ENCODE data around the gene PBX1. TPM values are rescaled to one million over a fixed set of nuclear protein-coding genes. Genes with fewer than 3 reads are reported as not detected.

PBX1 gene
- polyA plus RNA-seq, 3 donors: 0.07 TPM; not detected in 2

GRCh38 chr1:164692420-164692819 is 133.4 kb downstream of the PBX1 start:
- Histone ChIP-seq H4K20me1 (ENCODE audit: insufficient read depth, low read length) (no peaks in the 10 kb centered on the region), H3K9me3 (replicated peaks in 1 of 2; ENCODE audit: control insufficient read depth in 1 of 2, insufficient read depth in 1 of 2, low read length in 2 of 2) (no peaks in the 10 kb centered on the region), H3K4me2 (replicated peaks; ENCODE audit: extremely low read depth, low read length, poor library complexity, severe bottlenecking) (no peak overlapping the region), H3K9ac (ENCODE audit: insufficient read depth, low read length, poor library complexity, severe bottlenecking) (no peak overlapping the region), H3K27me3 (ENCODE audit: control insufficient read depth in 2 of 2, insufficient read depth in 2 of 2, low read length in 2 of 2) (no peaks in the 10 kb centered on the region), H3K4me3 (replicated peaks in 1 of 3; ENCODE audit: low read depth in 2 of 3, low read length in 3 of 3) (no peak overlapping the region), H3K36me3 (replicated peaks in 1 of 2; ENCODE audit: control insufficient read depth in 1 of 2, insufficient read depth in 2 of 2, low read length in 2 of 2) (no peaks in the 10 kb centered on the region), H3K4me1 (ENCODE audit: control insufficient read depth in 1 of 2, insufficient read depth in 2 of 2, low read length in 2 of 2) (peaks cover 6 to 14% of the 10 kb centered on the region in 2 donors), H2AFZ (ENCODE audit: insufficient read depth, low read depth, low read length, poor library complexity, severe bottlenecking) (no peak overlapping the region), H3K27ac (ENCODE audit: low read depth in 1 of 2, low read length in 2 of 2) (no peak overlapping the region), H3K79me2 (ENCODE audit: insufficient read depth, low read length) (no peaks in the 10 kb centered on the region)
- 100% methylated on average over 1 of the region's 2 CpGs for WGBS (ENCODE audit: insufficient coverage)
- Mint-ChIP-seq H3K36me3 (no peaks in the 10 kb centered on the region), H3K27ac (no peak overlapping the region), H3K4me3 (no peak overlapping the region), H3K4me1 (no peaks in the 10 kb centered on the region), H3K9me3 (no peaks in the 10 kb centered on the region), H3K27me3 (ENCODE audit: low read depth in 3 of 3) (peaks cover 3 to 6% (median 5%) of the 10 kb centered on the region in 3 donors)
- intact Hi-C loops (cut with micrococcal nuclease): no loop called here
- TF ChIP-seq CTCF (IDR thresholded peaks at IDR 0.05): no peak
- no peak for DNase-seq

- Histone ChIP-seq H2AFZ (ENCODE audit: insufficient read depth, low read depth, low read length, poor library complexity, severe bottlenecking) (no peak overlapping the region), H3K9me3 (replicated peaks in 1 of 2; ENCODE audit: control insufficient read depth in 1 of 2, insufficient read depth in 1 of 2, low read length in 2 of 2) (no peaks in the 10 kb centered on the region), H4K20me1 (ENCODE audit: insufficient read depth, low read length) (no peaks in the 10 kb centered on the region), H3K27me3 (ENCODE audit: control insufficient read depth in 2 of 2, insufficient read depth in 2 of 2, low read length in 2 of 2) (peaks cover 2 to 9% of the 10 kb centered on the region in 2 donors), H3K36me3 (replicated peaks in 1 of 2; ENCODE audit: control insufficient read depth in 1 of 2, insufficient read depth in 2 of 2, low read length in 2 of 2) (no peaks in the 10 kb centered on the region), H3K4me1 (ENCODE audit: control insufficient read depth in 1 of 2, insufficient read depth in 2 of 2, low read length in 2 of 2) (peaks cover 6 to 14% of the 10 kb centered on the region in 2 donors), H3K9ac (ENCODE audit: insufficient read depth, low read length, poor library complexity, severe bottlenecking) (no peak overlapping the region), H3K4me2 (replicated peaks; ENCODE audit: extremely low read depth, low read length, poor library complexity, severe bottlenecking) (no peak overlapping the region), H3K4me3 (replicated peaks in 1 of 3; ENCODE audit: low read depth in 2 of 3, low read length in 3 of 3) (no peak overlapping the region), H3K27ac (ENCODE audit: low read depth in 1 of 2, low read length in 2 of 2) (no peak overlapping the region), H3K79me2 (ENCODE audit: insufficient read depth, low read length) (no peaks in the 10 kb centered on the region)
- no peak overlapping the region for H3K4me3 Mint-ChIP-seq
- no peaks in the 10 kb centered on the region for H3K36me3 Mint-ChIP-seq
- no peak for DNase-seq
- H3K27ac Mint-ChIP-seq: no peak overlapping the region
- H3K4me1 Mint-ChIP-seq: no peaks in the 10 kb centered on the region
- TF ChIP-seq CTCF (IDR thresholded peaks at IDR 0.05): no peak
- WGBS (ENCODE audit: insufficient coverage): 57% methylated on average over 3 of the region's 4 CpGs
- H3K9me3 Mint-ChIP-seq: no peaks in the 10 kb centered on the region
- H3K27me3 Mint-ChIP-seq (ENCODE audit: low read depth in 3 of 3): peaks cover 4 to 7% (median 7%) of the 10 kb centered on the region in 3 donors
- intact Hi-C loops (cut with micrococcal nuclease): no loop called here
Measured at GRCh38 chr1:164693564-164694359, 134.8 kb downstream of the PBX1 start.

All from CD14-positive monocyte (primary cell).